Fibroblast of villous mesenchyme (primary cell): ENCODE results near the gene PLA2R1. TPM values are rescaled to one million over a fixed set of nuclear protein-coding genes. Genes with fewer than 3 reads are reported as not detected.
"Not testable (repeated sequence)": the region's sequence is repeated elsewhere in the genome, so short reads cannot be mapped to it uniquely, and the experiment has no call there.

Experiments used
- DNase-seq: peaks from one replicate; pipeline ENCODE4 v3.0.0-alpha.2; 2010; ENCODE audit warnings: low read depth
- H3K4me3 ChIP-seq: 2 replicates; pipeline ENCODE4 v1.5.1; 2011; ENCODE audit warnings: low read depth, mild to moderate bottlenecking, low read length
- CTCF ChIP-seq: IDR thresholded peaks from 2 replicates; pipeline ENCODE4 v1.5.1; 2012; ENCODE audit warnings: low read depth, mild to moderate bottlenecking, low read length; ENCODE audit not compliant: insufficient read depth
- total RNA-seq: library from RNA; depleted of rRNA; stranded (reverse); fragments of >200 nt; gene quantifications from 2 replicates; pipeline ENCODE4 v1.2.3, GENCODE V29; 2012

The PLA2R1 gene
- total RNA-seq, 1 donor = 13.0 TPM

DNA sequence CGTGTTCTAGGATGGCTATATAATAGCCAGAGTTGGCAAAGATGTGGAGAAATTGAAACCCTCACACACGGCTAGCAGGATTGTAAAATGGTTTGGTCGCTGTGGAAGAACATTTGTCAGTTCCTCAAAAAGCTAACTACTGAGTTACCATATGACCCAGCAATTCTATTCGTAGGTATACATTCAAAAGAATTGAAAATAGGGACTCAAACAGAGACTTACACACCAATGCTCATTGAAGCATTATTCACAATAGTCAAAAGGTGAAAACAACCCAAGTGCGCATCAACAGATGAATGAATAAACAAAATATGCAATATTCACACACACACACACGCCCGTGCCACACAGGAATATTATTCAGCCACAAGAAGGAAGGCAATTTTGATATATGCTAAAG is 98.7 kb downstream of the PLA2R1 start:
- DNase-seq = no peak
- no peak overlapping the region for H3K4me3 ChIP-seq
- TF ChIP-seq CTCF = no peak

DNA sequence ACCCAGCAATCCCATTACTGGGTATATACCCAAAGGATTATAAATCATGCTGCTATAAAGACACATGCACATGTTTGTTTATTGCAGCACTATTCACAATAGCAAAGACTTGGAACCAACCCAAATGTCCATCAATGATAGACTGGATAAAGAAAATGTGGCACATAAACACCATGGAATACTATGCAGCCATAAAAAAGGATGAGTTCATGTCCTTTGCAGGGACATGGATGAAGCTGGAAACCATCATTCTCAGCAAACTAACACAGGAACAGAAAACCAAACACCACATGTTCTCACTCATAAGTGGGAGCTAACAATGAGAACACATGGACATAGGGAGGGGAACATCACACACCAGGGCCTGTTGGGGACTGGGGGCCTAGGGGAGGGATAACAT is 99.9 kb downstream of the PLA2R1 start:
- not testable (repeated sequence) for DNase-seq, H3K4me3 ChIP-seq

- DNase-seq = no peak
- TF ChIP-seq CTCF = no peak
- no peak overlapping the region for H3K4me3 ChIP-seq
Observed at GRCh38 chr2:159961451-159961850, 101.0 kb downstream of the PLA2R1 start.

DNA sequence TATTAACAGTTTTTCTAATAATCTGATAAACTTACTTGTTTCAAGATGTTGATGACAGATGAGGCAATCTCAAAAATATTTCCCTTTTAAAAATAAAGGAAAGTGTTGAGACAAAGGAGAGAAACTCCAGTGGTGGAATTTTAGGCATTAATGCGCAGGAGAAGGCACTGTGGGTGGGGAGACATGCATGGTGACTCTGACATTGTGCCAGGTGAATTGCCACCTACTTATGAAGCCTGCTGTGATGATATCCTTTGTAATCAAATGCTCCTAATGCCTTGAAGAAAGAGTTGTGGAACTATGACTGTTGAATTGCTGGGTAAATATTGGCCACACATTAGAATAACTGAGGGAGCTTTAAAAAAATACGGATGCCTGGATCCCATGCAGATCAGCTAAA is 101.4 kb downstream of the PLA2R1 start:
- H3K4me3 ChIP-seq = no peak overlapping the region
- TF ChIP-seq CTCF = no peak
- no peak for DNase-seq

DNA sequence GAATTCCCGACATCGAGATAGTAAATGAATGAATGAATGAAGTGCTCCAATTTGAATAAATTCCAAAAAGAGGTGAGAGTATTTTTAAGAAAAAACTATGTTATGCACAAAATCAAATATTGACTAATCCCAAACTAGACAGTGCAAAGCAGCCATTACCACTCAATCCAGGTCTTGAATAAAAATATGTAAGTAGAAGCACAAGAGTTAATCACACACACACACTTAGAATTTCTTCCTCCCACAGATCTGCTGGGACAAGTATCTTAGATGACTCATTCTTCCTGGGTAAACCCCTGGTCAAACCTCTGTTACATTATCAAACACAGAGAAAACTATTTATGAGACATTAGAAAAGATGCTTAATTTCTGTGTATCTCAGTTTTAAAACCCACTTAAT is 102.0 kb downstream of the PLA2R1 start:
- H3K4me3 ChIP-seq = no peak overlapping the region
- no peak for TF ChIP-seq CTCF
- DNase-seq = peak; percentile 71

DNA sequence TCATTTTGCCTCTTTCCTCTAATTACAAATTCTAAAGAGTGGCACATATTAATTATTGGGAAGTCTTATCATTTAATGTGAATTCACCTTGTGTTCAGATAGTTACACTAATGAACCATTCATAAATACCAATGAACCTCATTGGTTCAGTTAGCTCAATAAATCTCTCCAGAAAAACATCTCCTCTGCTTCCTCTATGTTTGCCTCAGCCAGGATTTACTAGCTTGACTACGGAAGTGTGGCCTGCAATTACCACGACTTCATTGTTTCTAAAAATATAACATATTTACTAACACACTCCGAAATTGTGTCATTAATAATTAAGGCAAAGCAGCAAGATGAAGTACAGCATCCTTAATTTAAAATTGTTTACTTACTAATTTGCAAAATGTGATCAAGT is 103.3 kb downstream of the PLA2R1 start:
- no peak overlapping the region for H3K4me3 ChIP-seq
- TF ChIP-seq CTCF = no peak
- DNase-seq = no peak

DNA sequence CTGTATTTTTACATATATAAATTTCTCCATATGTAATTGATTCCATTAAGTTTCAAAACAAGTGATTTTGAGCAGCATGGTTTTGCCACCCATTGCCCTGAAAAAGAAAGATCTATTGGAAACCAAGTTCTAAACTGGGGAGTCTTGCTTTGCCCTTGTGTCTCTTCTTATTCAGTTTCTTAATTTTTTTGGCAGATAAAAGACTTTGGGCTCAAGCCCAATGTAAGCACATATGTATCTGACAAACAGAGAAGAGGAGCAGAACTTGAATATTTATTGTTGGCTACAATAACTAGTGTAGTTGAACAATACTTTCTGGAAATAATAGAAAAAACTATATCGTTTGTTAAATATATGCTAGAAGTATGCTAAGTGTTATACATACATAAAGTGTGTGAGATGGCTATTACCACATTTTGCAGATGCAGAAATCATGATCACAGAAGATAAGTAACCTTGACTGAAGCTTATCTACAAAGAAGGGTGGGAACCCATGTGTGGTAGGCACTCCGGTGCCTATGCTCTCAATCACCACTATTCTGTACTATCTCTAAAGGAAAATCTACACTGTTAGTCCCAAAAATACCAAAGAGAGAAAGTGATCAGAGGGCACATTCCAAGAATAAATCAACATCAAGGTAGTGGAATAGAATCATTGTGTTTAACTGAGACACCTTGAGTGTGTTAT is 109.1 kb downstream of the PLA2R1 start:
- TF ChIP-seq CTCF = no peak
- no peak for DNase-seq
- H3K4me3 ChIP-seq = no peak overlapping the region
